Testis (tissue), 3 donors: ENCODE results near the gene CHMP2B. TPM values are rescaled to one million over a fixed set of nuclear protein-coding genes. Genes with fewer than 3 reads are reported as not detected.

Source experiments
- DNase-seq: peaks from one replicate; pipeline ENCODE4 v3.0.0-alpha.2; 2019
- H3K27ac ChIP-seq, 2 donors: fragments of 200-600 bp; sonication (generic); one replicate each; pipeline ENCODE4 v1.5.1; 2019
- H3K27me3 ChIP-seq: fragments of 200-600 bp; sonication (generic); one replicate; pipeline ENCODE4 v1.5.1; 2019
- H3K36me3 ChIP-seq: fragments of 200-600 bp; sonication (generic); one replicate; pipeline ENCODE4 v1.5.1; 2017; ENCODE audit warnings: low read depth; ENCODE audit errors: missing control alignments
- H3K4me1 ChIP-seq: fragments of 200-600 bp; sonication (generic); one replicate; pipeline ENCODE4 v1.5.1; 2019
- H3K4me3 ChIP-seq, 2 donors: fragments of 200-600 bp; sonication (generic); one replicate each; pipeline ENCODE4 v1.5.1; 2017 to 2019
- H3K9me3 ChIP-seq: fragments of 200-600 bp; sonication (generic); one replicate; pipeline ENCODE4 v1.5.1; 2017
- POLR2A ChIP-seq: fragments of 450-650 bp; IDR thresholded peaks from one replicate; pipeline ENCODE4 v1.6.1; 2017; ENCODE audit warnings: antibody characterized with exemption, mild to moderate bottlenecking, moderate library complexity
- WGBS, 2 donors: methylation state at CpG; one replicate each; pipeline ENCODE4 v1.1.5; 2018; 5-methylcytosine and 5-hydroxymethylcytosine counted together
- intact Hi-C: fragments of 100-400 bp; cut with DNase I; formaldehyde crosslinking; loops from one replicate; pipeline ENCODE4 v1.15.1; 2023; ENCODE audit warnings: low total_unique reads
- polyA plus RNA-seq: library from polyadenylated mRNA; stranded (reverse); fragments of 350-450 nt; fragmentation: Illumina TruSeq; extraction: RNeasy Lipid Tissue Mini Kit (QIAGEN cat#74804); gene quantifications from one replicate; pipeline ENCODE4 v1.2.3, GENCODE V29; 2014; ENCODE audit warnings: low read depth, low replicate concordance; ENCODE audit not compliant: insufficient read depth
- total RNA-seq, 2 donors: library from RNA; depleted of rRNA; stranded (reverse); fragments of >200 nt; gene quantifications; one replicate each; pipeline ENCODE4 v1.2.3, GENCODE V29; 2016
- TF ChIP-seq, protein P1 (sequence below), 3 experiments: fragments of 450-650 bp in 2 of 3; fragments of 200-600 bp in 1 of 3; sonication (generic) in 1 of 3; IDR thresholded peaks; one replicate each; pipeline ENCODE4 v1.5.1; 2016 to 2019; ENCODE audit warnings: antibody characterized with exemption in 3 of 3, mild to moderate bottlenecking in 2 of 3, moderate library complexity in 1 of 3

The CHMP2B gene
- total and polyA plus RNA-seq, 3 donors from 2014 or later: 26.5 to 27.7 (median 26.5) TPM

DNA sequence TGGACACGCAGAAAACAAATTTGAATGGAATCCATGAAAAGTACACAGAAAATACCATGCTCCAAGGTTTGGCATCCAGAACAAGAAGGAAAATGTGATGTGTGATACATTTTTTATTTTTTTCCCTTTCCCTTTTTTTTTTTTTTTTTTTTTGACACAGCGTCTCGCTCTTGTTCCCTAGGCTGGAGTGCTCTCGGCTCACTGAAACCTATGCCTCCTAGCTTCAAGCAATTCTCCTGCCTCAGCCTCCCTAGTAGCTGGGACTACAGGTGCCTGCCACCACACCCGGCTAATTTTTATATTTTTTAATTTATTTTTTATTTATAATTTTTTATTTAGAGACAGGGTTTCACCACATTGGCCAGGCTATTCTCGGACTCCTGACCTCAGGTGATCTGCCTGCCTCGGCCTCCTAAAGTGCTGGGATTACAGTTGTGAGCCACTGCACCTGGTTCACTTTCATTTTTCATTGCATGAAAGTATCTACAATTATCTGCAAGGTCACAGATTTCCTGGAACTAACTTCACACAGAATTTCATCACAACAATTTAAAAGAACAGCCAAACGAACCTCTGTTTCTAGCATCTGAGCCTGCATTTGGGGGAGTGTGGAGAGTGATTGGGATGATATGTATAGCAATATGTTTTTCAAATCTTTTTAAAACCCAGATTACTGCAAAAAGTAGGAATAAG lies 41.0 kb downstream of the CHMP2B start:
- intact Hi-C loops: no loop called here

DNA sequence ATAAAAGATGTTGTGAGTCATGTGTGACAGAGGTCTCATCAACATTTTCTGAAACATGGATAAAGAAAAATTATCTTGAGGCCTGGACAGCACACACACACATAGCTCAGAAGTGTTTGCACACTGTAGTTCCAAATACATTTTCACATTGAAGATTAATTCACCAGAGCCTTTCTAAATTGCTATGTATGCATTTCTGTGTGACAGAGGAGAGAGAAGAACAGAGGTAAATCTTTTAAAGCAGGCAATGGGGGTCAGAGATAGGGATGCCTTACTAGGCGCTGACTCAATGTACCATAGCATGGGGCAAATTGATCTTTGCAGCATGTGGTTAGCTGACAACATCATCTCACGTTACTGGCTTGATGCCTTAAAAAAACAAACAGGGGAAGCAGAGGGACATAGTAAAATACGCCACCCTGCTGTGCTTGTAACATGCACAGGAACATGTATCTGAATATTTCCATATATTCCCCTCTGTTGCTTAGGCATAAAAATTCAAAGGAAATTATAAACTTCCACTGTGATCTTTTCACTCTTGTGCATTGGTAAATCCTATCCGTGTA lies 41.6 kb downstream of the CHMP2B start:
- TF ChIP-seq, protein P1, sequence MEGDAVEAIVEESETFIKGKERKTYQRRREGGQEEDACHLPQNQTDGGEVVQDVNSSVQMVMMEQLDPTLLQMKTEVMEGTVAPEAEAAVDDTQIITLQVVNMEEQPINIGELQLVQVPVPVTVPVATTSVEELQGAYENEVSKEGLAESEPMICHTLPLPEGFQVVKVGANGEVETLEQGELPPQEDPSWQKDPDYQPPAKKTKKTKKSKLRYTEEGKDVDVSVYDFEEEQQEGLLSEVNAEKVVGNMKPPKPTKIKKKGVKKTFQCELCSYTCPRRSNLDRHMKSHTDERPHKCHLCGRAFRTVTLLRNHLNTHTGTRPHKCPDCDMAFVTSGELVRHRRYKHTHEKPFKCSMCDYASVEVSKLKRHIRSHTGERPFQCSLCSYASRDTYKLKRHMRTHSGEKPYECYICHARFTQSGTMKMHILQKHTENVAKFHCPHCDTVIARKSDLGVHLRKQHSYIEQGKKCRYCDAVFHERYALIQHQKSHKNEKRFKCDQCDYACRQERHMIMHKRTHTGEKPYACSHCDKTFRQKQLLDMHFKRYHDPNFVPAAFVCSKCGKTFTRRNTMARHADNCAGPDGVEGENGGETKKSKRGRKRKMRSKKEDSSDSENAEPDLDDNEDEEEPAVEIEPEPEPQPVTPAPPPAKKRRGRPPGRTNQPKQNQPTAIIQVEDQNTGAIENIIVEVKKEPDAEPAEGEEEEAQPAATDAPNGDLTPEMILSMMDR (IDR thresholded peaks at IDR 0.05): no peak
- TF ChIP-seq POLR2A: no peak
- Histone ChIP-seq H3K9me3 (no peaks in the 10 kb centered on the region), H3K4me1 (no peaks in the 10 kb centered on the region), H3K36me3 (no peaks in the 10 kb centered on the region), H3K27ac (no peak overlapping the region), H3K4me3 (no peak overlapping the region), H3K27me3 (no peaks in the 10 kb centered on the region)
- DNase-seq: no peak
- 64 to 82% methylated on average over 4 of the region's 4 CpGs for WGBS, 2 donors
- intact Hi-C loops: no loop called here

More for the DNA sequence above, 41.0 kb downstream of the CHMP2B start:
- no peaks in the 10 kb centered on the region for H3K4me1 ChIP-seq
- H3K27me3 ChIP-seq: no peaks in the 10 kb centered on the region
- 77 to 78% methylated on average over 8 of the region's 8 CpGs for WGBS, 2 donors
- DNase-seq: no peak
- H3K9me3 ChIP-seq: no peaks in the 10 kb centered on the region
- H3K4me3 ChIP-seq: no peak overlapping the region
- TF ChIP-seq POLR2A: no peak
- TF ChIP-seq, protein P1 (IDR thresholded peaks at IDR 0.05): no peak
- H3K27ac ChIP-seq: no peak overlapping the region
- no peaks in the 10 kb centered on the region for H3K36me3 ChIP-seq

DNA sequence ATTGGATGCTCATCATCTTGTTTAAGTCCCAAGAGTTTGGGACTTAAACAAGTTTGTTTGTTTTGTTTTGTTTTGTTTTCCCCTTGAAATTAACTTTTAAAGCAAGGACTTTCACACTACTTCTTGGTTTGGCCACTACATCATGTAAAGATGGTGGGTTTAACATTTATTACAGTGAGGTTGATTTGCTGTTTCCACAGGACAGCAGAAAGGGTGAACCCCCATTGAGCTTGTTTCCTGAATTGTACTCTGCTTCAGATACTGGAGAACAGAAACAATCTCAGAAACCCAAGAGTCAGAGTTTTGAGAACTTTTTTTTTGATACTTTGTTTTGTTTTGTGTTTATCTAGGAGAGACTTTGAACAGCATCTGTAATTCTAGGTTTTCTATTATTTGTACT lies 42.6 kb downstream of the CHMP2B start:
- no peak for DNase-seq
- Histone ChIP-seq H3K9me3 (no peaks in the 10 kb centered on the region), H3K36me3 (no peaks in the 10 kb centered on the region), H3K27me3 (no peaks in the 10 kb centered on the region), H3K27ac (no peak overlapping the region), H3K4me3 (no peak overlapping the region), H3K4me1 (no peaks in the 10 kb centered on the region)
- no peak for TF ChIP-seq POLR2A
- TF ChIP-seq, protein P1 (IDR thresholded peaks at IDR 0.05): no peak
- intact Hi-C loops: no loop called here

DNA sequence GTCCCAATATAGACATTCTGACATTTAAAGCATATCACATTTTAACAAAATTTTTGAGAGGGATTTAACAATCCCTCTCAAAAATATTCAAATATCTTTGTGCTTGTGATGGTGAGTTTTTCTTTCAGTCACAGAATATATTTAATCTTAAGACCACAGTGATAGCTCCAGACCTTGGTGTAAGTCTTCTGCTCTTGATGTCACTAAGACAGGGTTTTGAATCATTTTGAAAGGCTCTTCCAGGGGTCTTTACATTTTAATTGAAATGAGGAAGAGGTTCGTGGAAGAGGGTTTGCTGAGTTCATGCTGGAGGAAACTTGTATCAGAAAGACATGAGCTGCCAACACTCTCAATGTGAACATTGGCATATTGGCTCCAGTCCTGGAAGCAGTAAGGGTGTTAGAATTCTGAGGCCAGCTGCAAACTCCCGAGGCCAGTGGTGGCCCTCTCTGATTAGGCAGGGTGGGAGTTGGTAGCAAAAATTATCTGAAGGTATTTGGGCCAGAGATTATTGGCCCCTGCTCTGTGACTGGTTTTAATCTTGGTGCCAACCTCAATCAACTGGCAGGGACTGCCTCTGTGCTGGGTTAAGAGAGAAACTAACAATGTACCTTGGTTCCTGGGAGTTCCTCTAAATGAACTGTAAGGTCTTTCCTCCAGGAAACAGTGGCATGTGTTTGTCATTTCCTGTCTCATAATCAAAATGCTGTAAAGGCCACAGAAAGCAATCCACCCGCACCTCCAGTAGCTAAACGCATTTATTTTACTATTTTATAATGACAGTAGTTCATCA lies 44.0 kb downstream of the CHMP2B start:
- no peaks in the 10 kb centered on the region for H3K9me3 ChIP-seq
- no peak overlapping the region for H3K27ac ChIP-seq
- no peak for TF ChIP-seq POLR2A
- TF ChIP-seq, protein P1 (IDR thresholded peaks at IDR 0.05): no peak
- DNase-seq: no peak
- H3K4me1 ChIP-seq: no peaks in the 10 kb centered on the region
- no peaks in the 10 kb centered on the region for H3K27me3 ChIP-seq
- 51 to 81% methylated on average over 3 to 4 of the region's 4 CpGs for WGBS, 2 donors
- H3K4me3 ChIP-seq: no peak overlapping the region
- H3K36me3 ChIP-seq: no peaks in the 10 kb centered on the region
- intact Hi-C loops: no loop called here
